Activated CD4-positive, alpha-beta T cell treated with anti-CD3 and anti-CD28 coated beads, Interleukin-2, amount 50 U/mL, for 48 hours (primary cell): Measurements from ENCODE around the gene INPP5F.

Experiments
- DNase-seq, 2 experiments: peaks; one replicate each; pipeline ENCODE4 v3.0.0-alpha.2; 2020

The INPP5F gene, protein sequence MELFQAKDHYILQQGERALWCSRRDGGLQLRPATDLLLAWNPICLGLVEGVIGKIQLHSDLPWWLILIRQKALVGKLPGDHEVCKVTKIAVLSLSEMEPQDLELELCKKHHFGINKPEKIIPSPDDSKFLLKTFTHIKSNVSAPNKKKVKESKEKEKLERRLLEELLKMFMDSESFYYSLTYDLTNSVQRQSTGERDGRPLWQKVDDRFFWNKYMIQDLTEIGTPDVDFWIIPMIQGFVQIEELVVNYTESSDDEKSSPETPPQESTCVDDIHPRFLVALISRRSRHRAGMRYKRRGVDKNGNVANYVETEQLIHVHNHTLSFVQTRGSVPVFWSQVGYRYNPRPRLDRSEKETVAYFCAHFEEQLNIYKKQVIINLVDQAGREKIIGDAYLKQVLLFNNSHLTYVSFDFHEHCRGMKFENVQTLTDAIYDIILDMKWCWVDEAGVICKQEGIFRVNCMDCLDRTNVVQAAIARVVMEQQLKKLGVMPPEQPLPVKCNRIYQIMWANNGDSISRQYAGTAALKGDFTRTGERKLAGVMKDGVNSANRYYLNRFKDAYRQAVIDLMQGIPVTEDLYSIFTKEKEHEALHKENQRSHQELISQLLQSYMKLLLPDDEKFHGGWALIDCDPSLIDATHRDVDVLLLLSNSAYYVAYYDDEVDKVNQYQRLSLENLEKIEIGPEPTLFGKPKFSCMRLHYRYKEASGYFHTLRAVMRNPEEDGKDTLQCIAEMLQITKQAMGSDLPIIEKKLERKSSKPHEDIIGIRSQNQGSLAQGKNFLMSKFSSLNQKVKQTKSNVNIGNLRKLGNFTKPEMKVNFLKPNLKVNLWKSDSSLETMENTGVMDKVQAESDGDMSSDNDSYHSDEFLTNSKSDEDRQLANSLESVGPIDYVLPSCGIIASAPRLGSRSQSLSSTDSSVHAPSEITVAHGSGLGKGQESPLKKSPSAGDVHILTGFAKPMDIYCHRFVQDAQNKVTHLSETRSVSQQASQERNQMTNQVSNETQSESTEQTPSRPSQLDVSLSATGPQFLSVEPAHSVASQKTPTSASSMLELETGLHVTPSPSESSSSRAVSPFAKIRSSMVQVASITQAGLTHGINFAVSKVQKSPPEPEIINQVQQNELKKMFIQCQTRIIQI

DNA sequence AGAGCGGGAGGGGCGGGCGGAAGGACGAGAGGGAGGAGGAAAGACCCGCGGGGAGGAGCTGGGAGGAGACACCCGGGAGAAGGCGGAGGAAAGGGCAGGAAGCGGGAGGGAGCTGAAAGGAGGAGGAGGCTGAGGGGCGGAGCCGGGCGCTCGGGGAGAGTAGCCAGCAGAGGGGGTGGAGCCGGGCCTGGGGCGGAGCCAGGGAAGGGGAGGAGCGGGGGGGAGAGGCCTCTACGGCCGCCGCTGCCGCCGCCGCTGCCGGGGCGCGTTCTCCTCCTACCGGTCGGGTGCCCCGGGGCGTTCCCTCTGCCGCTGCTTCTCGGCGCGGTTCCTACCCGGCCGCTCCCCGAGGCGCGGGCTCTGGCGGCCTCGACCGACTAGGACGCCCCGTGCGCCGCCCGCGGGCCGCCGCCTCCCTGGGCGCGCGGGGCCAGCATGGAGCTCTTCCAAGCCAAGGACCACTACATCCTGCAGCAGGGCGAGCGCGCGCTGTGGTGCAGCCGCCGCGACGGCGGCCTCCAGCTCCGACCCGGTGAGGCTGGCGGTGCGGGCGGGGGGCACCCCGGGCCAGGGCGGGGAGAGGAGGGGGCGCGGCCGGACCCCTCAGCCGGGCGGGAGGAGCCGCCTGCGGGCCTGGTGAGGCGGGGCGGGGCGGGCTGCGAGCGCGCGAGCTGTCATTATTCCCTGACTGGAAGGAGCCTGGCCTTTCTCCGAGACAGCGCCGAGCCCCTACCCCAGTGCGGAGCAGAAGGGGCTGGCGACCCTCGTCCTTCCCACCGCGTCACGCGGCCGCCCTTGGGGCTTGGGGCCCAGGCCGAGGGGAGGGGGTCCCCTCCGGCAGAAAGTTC lies at the start of gene INPP5F:
INPP5F (plus strand) TSS at position 223 of the 848 bp plus-strand sequence; CDS start at position 436, 213 bp downstream.
- DNase-seq: peak; percentile 100

DNA sequence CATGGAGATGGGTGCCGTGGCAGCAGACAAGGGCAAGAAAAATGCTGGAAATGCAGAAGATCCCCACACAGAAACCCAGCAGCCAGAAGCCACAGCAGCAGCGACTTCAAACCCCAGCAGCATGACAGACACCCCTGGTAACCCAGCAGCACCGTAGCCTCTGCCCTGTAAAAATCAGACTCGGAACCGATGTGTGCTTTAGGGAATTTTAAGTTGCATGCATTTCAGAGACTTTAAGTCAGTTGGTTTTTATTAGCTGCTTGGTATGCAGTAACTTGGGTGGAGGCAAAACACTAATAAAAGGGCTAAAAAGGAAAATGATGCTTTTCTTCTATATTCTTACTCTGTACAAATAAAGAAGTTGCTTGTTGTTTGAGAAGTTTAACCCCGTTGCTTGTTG lies 48.7 kb upstream of the INPP5F start:
- no peak for DNase-seq

DNA sequence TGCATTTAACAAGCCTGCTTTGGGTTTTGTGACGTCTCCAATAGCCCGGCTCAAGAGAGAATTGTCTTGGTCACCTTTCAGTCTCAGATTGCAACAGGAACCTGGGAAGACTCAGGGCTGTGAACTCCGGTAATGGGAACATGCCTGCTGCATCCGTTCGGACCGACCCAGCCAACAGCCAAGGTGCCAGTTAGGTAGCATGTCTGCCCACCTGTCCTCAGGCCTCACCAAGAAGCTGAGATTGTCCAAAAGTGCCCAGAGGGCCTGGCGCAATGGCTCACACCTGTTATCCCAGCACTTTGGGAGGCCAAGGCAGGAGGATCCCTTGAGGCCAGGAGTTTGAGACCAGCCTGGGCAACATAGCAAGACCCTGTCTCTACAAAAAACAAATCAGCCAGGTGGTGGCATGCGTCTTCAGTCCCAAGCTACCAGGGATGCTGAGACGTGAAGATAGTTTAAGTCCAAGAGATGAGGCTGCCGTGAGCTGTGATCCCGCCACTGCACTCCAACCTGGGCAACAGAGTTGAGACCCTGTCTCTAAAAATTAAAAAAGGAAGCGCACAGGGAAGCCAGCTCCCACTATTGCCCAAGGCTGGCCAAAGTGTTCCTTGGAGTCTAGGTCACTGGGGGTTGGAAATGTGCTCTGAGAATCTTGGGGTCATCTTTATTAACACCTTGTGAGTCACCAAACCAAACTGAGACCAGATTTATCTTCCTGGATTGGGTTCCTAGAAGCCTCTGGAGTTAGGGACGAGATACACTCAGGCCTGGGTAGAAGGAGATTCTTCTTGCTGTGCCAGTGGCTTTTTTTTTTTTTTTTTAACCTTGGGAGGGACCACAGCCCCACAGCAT lies 47.7 kb upstream of the INPP5F start:
- DNase-seq: no peak

DNA sequence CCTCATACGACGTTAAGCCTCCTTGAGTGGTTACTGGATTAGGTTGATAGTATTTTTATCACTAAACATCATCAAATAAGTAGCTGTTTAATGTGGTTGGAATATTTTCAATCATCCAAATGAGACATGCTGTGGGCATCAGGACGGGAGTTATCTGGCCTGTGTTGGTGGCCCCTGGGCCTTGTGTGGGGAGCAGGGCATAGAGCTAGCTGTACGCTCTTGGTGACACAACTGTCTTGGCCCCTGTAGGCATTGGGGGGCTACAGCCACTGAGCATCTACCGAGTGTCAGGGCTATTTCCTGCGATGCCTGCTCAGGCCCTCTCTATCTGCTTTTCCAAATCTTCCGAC lies 46.4 kb upstream of the INPP5F start:
- no peak for DNase-seq

DNA sequence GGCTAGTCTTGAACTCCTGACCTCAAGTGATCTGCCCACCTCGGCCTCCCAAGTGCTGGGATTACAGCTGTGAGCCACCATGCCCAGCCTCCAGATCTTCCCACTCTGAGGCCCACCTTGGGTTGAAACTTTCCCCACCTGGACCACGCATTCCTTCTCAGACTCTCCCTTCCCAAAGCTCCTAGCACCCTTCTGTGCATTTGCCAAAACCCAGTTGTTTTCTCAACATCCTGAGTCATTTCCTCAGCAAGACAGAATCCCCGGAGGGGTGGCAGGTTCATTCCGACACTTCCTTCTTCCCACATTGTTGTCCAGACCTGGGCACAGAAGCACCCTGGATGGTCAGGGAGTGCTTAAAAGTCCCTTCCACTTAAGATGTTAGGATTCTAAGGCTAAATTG lies 45.8 kb upstream of the INPP5F start:
- no peak for DNase-seq

DNA sequence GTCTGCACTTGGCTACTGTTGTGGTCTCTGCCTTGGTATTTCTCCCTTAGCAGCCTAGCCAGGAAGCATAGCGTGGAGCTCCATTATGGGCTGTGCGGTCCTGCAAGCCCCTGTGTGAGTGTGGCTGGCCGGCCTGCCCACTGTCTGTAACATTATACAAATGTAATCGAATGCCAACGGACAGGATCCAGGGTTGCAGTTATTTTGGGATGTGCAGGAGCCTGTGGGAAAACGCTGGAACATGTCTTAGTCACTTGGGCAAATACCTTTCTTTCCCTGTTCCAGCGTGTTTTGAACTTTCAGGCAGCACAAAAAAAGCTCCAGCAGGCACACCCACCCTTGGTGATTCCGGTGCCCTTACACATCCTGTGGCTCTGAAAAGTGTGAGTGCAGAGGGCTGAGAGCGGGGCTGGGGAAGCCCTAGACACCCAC lies 45.2 kb upstream of the INPP5F start:
- no peak for DNase-seq

DNA sequence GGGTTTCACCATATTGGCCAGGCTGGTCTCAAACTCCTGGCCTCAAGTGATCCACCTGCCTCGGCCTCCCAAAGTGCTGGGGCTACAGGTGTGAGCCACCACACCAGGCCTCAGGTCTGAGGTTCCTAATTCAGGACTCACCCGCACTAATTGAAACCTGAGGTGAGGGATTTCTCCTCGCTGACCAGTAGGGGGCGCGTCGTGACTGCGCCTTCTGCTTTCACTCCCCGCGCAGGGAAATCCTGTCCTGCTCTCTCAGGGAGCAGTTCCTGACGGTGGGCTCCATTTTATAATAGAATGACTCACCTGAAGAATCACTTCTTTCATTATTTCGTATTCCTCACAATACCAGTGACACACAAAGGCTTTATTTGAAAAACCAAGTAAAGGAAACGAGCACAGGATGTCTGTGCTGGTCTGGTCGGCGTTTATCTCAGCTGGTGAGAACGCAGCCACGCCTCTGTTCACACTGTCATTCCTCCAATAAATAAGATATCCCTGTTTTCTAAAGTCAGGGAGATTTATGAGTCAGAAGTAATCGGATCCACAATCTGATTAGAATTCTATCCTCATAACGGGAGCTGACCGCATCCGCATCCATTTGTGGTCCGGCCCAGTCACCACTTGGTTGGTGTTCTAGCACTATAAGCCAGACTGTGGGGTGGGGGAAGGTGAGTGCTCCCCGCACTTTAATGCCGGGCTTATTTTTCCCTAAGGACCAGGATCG lies 39.2 kb upstream of the INPP5F start:
- peak; percentile 85 to 89 for DNase-seq

DNA sequence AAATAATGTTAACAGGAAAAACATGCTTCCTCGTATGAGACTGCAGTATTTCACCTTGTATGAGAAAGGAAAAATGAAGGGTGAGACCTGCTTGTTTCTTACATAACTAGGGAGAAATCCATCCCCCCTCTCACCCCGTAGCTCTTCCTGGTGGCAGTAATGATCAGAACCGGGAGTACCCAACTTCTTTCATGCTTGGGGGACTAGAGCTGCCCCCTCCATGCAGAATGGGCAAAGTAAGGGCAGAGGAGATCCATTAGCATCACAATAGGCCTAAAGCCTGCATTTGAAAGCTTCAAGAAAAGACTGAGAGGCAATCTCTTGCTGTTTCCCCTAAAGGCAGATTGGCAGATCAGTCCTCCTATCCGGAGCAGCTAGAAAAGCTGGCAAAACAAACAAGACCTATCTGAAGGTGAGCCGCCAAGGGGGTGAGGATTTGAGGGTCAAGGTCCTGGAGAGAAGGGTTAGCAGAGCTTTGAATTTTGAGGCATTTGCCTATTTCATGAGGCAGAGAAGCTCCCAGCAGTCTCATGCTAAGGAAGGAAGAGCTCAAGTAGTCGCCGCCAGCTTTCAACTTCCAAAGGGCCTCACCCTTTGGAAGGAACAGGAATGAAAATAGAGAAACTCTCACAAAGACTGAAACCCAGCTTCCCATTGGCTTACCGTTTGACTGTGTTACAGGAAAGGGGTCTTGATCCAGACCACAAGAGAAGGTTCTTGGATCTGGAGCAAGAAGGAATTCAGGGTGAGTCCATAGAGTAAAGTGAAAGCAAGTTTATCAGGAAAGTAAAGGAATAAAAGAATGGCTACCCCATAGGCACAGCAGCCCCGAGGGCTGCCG lies 38.4 kb upstream of the INPP5F start:
- no peak for DNase-seq

DNA sequence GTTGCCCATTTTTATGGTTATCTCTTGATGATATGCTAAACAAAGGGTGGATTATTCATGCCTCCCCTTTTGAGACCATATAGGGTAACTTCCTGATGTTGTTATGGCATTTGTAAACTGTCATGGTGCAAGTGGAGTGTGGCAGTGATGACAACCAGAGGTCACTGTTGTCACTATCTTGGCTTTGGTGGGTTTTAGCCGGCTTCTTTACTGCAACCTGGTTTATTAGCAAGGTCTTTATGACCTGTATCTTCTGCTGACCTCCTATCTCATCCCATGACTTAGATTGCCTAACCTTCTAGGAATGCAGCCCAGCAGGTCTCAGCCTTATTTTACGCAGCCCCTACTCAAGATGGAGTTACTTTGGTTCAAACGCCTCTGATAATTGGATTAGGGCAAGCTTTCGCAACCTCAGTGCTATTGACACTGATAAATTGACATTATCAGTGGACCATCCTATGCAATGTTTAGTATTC lies 37.8 kb upstream of the INPP5F start:
- no peak for DNase-seq

DNA sequence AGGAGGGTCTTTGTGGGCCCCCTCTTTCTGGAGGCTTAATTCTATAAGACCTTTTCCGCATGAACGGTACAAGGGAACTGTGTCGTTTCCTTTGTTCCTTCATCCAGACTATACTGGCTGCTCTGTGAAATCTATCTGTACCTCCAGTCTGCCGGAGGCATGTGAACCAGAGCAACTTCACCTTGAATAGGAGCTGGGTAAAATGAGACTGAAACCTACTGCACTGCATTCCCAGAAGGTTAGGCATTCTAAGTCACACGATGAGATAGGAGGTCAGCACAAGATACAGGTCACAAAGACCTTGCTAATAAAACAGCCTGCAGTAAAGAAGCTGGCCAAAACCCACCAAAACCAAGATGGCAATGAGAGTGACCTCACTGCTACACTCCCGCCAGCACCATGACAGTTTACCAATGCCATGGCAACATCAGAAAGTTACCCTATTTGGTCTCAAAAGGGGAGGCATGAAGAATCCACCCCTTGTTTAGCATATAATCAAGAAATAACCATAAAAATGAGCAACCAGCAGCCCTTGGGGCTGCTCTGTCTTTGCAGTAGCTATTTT lies 36.8 kb upstream of the INPP5F start:
- DNase-seq: no peak

DNA sequence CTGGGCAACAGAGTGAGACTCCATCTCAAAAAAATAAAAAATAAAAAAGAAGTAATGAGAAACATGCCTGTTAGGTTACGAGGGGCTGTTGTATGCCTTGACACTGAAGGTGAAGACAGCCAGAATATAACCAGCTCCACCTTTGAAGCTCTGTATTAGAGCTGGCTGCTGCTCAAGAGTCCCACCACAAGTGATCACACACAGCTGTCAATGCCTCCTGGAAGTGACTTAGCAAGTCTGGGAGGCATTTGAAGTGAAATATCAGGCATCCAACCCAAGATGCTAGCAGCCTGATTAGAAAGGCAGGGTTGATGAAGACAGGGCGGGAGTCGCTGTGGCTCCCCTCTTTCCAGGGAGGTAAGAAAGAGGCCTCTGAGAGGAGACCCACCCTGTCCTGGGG lies 34.1 kb upstream of the INPP5F start:
- DNase-seq: no peak

DNA sequence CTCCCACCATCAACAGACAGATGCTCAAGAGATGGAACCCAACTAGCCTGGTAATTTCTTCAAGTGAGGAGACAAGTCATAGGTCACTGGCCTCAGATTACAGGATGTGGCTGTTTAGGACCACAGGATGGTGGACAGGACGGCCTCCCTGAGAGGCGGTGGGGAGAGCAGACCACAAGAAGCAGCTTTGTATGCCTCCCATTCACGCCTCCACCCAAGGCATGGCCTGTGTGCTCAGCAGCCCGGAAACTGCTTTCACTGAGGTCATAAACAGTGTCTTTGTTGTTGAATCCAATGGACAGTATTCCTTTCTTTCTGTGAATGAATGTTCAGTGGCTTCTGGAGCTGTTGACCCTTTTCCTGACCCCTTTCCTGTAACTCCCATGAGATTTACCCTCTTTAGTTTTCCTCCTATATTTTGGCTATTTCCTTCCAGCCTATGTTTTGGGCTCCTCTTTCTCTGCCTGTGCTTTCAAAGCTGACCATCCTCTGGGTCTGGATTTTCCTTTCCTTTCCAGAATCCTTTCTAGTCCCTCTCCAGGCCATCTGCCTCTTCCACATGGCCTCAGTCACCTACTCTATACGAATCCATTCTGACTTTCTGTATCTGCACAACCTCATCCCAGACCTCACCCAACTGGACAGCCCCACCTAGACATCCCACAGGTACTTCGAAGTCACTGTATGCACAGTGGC lies 32.4 kb upstream of the INPP5F start:
- DNase-seq: no peak

DNA sequence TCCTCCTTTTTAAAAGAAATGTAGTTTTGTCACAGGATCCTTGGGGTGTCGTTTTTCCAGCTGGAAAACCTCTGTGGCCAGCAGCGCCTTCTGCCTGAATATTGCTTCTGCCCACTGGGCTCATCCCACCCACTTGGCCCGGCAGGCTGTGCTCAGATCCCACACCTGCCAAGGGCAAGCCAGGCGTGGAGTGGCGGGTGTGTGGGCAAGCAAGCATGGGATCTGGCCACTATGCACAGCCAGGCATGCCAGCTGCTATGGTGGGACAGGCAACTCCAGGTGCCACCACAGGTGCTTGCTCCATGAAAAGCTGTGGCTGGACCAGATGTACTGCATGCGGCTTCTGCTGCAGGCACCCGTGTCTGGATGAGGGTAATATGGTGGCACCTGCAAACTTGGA lies 31.2 kb upstream of the INPP5F start:
- DNase-seq: no peak

DNA sequence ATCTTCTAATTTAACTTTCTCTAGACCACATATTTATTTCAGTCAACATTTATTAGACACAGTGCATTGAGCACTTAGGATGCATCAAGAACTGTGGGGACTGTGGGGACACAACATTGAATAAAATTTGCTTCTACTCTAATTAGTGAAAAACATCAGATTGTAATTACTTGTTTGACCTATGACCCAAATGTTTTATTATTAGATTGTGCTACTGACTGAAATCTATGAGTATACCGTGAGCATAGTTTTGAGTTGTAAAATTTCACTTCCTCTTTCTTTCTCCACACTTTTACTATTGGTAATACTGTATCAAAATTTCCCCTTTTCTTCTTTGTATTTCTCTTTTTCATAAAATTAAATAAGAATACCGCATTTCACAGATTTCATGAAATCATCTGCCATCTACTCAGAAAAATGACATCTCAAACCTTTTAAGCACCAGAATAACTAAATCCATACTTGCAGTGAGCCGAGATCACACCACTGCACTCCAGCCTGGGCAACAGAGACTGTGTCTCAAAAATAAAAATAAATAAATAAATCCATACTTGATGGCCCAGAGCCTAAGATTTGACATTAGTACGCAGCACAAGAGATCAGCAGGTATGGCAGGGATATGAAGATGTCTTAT lies 25.4 kb upstream of the INPP5F start:
- DNase-seq: no peak

DNA sequence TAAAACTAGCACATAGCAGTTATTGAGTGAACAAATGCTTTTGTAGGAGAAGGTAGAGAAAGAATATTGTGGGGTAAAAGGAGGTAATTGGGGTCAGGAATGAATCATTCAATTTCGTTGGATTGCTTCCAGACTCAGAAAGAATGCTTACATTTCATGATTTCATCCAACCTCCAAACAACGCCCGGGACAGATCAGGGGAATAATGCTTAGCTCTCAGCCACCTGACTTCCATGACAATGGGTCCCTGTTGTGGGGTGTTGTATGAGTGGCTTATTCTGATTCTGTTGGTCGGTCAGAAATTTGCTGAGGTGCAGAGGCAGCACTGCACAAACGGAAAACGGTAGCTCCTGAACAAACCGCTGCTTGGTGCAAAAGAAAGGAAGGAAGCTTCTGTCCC lies 24.0 kb upstream of the INPP5F start:
- no peak for DNase-seq

DNA sequence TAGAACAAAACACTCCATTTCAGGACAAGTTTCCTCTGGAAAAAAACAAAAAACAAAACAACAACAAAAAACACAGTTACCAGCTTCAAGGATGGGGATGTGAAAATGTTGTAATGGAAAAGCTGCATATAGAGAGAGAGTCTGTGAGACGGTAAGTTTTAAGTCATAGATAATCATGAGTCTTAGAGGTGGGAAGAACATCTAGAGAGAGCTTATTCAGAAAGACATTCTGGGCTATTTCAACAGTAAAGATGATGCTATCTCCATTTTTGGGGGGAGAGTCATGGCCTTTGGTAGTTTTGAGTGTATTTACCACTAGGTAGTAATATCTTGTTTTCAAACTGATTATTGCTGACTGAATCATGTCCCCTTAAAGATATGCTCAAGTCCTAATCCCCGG lies 23.3 kb upstream of the INPP5F start:
- no peak for DNase-seq

DNA sequence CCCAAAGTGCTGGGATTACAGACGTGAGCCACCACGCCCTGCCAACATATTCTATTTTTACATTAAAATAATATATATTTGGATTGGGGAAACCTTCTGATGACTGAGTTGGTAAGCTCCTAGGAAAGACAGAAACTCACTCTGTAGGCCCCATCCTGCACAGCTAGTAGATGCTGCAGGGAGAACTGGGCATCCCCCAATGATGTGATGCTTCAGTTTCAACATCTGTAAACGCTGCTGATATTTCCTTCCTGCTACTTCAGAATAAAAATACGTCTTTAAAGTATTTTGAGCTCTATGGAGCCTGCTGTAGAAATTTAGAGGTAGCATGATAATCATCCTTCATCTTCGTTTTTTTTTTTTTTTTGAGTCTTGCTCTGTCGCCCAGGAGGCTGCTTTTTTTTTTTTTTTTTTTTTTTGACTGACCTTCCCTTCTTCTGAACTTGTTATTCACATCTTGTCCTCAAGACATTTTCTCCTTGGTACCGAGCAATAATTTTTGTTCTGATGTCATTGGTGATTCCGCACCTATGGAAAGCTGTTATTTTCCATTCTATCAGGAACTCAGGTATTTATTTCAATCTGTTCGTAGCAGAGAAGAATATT lies 21.8 kb upstream of the INPP5F start:
- DNase-seq: no peak

DNA sequence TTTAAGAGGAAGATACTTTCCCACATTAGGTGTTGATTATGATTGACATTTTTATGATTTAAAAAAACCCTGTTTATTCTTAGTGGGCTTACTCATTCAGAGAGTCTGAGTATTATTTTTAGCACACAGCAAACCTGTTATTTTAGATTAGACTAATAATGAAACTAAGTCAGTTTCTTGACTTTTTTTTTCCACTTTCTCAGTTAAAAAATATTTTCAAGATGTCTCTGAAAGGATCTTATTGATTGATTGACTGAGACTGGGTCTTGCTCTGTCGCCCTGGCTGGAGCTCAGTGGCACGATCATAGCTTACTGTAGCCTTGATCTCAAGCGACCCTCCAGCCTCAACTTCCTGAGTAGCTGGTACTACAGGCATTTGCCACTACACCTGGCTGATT lies 20.4 kb upstream of the INPP5F start:
- peak; percentile 24 to 48 for DNase-seq
